ENCODE measurements around the gene TUBGCP3.
"Not testable (repeated sequence)": the region's sequence is repeated elsewhere in the genome, so short reads cannot be mapped to it uniquely, and the experiment has no call there.

TUBGCP3 gene

DNA sequence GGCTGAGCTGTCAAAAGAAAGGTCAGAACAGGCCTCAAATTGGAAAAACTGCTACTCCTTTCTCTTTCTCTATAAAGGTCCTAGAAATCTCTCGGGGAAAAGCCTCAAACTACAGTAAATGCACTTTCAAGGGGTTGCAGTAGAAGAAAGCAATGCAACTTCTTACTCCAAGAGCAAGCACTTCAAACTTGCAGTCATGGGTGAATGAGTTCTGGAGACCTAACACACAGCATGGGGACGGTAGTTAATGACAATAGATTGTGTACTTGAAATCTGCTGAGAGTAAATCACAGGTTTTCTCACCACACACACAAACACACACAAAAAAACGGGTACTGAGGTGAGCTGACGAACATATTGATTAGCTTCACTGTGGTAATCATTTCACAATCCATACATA, 11.8 kb downstream of the TUBGCP3 start:
- DNase-seq: no peak

DNA sequence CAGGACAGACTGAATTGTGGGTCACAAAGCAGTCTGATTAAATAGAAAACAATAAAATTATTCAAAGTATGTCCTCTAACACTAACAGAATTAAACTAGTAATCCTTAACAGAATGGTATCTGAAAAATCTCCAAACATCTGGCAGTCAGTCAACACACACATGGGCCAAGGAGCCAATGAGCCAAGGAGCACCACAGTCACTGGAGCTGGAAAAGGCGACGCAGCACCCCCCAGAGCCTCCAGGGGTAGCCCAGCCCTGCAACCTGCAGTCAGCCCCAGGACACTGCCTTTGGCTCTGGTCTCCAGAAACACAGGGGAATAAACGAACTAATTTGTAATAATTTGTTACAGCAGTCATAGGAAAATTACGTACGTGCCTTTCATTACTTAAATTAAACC, 12.3 kb downstream of the TUBGCP3 start:
- peak; percentile 41 for DNase-seq

DNA sequence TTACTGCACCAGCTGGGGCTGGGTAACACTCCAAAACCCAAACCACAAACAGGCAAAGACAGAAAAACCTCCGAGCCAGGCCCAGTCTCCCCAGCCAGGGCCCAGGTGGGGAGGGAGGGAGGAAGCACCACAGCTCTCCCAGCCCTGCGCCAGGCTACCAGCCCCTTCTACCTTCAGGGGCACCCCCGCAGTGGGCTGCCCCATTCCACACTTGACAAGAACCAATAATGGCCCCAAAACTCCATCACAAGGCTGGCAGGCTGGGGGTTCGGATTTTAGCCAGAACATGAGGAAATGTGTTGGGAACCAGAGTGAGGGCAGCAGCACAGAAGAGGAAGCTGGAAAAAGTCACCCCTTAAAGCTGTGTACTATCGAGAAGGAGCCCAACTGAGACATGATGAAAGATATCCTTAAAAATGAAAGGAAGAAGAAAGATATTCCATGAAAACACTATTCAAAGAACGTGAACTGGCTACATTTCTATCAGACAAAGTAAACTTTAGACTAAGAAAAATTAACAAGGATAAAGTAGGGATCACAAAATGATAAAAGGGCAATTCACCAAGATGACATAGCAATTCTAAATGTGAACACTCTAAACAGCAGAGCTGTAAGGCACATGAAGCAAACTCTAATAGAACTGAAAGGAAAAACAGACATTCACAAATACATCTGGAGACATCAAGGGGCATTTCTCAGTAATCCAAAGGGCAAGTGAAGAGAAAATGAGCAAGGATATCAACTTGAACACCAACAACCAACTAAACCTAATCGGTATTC, 12.9 kb downstream of the TUBGCP3 start:
- DNase-seq: no peak

DNA sequence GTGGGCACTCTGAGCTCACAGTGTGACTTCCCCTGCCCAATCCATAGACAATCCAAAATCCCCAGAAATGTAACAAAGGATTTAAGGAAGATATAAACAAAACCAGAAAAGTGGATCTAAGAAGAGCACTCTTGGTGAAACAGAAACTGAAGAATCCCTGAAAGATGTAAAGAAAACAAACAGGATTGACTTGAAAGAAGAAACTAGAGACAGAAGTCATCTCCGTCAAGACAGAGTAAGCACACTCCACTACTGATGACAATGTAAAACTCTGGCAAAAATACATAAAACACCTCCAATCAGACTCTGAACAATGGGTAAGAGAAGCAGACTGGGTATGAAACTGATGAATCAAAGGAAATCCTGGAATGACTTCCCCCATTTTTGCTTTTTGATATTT, 13.5 kb downstream of the TUBGCP3 start:
- DNase-seq: no peak

DNA sequence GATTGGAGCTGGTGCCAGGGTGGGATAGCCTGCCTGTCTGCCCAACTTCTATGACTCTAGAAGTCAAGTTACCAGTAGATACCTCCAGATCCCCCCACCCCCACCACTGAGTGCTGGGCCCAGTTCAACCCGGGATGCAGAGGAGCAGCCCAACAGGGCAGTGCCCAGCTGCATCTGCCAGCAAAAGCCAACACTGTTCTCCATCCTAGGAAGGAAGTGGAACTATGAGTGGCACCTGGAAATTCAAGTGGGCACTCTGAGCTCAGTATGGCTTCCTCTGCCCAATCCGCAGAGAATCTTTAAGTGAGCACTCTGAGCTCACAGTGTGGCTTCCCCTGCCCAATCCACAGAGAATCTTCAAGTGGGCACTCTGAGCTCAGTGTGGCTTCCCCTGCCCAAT, 14.2 kb downstream of the TUBGCP3 start:
- DNase-seq: no peak

DNA sequence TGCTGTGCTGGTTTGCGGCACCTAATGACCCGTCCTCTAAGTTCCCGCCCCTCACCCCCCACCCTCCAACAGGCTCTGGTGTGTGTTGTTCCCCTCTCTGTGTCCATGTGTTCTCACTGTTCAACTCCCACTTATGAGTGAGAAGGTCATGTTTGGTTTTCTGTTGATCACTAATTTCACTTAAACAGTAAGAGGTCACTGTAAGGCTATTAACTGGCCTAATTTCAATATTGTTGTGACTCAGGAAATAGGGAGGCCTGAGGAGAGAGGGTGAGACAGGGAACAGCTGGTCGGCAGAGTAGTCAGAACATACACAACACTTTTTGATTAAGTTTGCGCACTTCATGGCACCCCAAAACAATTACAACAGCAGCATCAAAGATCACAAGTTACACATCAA, 15.6 kb downstream of the TUBGCP3 start:
- no peak for DNase-seq

DNA sequence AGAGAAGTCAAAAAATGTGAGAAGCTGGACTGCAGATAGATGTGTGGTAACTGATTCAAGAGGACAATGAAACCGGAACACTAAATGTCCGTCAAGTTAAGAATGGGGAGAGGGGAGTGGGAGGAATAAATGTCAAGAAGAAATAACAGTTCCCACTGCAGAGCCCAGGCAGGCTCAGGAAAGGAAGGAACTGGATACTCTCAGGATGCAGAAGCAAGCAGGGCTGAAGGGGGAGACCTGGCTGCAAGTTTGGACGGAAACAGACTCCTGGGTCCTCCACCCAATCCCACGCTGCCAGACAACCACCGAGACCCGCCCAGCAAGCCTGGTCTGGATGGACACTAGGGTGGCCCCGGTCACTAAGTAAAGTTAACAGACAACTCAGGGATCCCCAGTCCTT, 18.1 kb downstream of the TUBGCP3 start:
- no peak for DNase-seq

DNA sequence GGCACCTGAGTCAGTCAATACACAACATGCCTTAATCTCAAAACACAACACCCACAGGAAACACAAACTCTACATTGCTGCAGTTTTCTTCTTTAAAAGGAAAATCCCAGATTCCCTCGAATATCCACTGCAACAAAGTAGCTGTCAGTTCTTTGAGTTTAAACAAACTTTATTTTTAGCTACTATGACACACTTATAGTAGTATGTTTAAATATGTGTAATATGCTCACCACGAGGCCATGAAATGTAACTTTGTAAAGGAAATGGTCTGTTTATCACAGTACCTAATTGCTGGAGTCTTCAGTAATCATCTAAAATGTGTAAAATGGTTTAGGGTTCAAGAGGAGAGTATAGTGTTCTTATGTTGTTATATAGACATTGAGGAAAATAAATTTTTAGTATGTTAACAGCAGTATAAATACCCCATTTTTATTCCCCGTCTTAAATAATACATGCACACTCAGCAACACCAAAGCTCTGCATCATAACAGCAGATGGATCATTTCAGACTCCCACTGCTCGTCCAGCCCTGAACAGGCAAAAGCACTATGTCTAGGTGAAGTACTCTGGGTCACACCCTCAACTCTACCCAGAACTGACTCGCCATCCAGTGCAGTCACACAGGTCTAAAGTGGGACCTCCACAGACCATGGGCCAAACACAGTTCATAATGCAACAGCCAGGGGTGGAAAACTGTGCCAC, 20.6 kb downstream of the TUBGCP3 start:
- DNase-seq: no peak

DNA sequence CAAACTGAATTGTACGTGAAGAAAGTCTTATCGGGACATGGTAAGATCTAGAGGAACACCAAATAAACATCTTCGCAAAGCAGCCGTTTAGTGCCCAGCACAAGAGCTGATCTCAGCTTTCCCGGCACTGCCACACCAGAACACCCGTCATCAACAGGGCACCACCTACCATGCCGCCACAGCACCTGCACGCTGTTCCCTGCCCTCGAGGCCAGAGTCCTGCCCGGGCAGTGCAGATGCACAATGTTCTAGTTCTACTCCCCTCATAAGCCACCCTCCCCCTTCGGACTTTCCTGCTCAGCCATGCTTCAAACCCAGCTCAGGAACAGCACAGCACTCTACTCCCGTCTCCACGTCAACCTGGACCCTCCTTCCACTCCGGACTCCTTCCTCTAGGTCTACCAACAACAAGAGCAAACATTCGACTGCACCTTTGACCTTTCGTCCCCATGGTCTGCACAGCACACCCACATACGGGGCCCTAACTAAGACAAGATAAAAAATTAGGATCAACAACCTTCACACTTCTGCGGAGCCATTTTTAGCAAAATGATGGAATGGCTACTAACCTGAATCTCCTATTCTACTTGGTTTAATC, 25.1 kb downstream of the TUBGCP3 start:
- no peak for DNase-seq

DNA sequence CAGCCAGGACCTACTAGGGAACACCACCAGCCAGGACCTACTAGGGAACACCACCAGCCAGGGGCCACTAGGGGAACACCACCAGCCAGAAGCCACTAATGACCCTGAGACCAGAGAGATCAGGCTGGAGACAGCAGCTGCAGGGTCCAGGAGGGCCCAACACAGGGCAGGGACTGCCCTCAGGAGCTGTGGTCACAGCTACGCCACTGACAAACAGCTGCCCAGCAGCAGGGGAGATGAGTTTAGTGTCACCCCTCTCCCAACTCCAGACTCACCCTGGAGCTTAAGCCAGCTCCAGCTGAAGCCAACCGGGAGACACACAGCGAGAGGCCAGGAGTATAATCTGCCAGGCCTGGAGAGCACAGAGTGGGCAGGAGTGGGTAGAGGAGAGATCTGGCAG, 25.7 kb downstream of the TUBGCP3 start:
- no peak for DNase-seq

DNA sequence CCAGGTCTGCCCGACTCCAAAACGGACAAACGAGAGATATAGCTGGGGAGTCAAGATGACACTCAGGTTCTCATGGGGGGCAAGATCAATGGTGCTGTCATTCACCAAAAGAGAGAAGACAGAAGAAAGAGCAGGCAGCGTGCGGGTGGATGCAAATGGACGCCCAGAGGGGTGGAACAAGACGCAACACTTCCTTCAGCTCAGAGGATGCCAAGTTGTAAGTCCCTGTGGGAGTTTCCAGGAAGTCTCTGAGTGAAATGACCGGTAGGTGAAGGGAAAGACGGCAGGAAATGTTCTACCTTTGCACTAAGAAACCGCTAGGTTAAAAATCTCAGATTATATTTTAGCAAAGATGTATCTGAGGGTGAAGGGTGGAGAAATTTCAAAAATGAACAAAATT, 26.5 kb downstream of the TUBGCP3 start:
- DNase-seq: no peak

DNA sequence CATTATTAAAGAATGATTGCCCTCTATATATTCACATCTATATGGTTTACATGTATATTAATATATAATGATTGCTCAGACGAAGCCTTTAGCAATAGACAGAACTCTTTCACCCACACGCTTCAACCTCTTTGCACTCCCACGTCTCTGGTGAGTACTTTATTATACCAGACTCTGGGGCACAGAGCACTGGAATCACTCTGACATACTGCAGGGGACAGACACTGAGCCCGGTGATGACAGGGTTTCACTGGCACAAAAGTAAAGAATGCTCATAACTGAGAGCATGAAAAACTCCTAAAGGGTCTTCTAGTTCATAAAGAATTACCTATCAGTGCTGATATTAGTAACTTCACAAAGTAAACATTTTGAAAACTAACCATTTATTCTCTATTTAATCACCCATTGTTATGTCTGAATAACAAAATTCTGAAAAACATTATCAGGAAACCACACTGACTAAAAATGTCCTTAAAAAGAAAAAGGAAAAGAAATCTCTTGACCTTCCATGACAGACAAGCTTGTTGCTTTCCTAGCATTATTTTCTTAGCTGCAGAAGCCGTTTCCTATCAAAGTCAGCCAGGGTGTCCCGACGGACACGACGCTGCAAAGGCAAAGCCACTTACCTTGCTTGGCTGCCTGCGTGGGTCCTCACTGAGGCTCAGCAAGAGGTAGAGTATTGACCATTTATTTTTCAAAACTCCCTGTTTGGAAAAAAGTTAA, 29.1 kb downstream of the TUBGCP3 start:
- no peak for DNase-seq

DNA sequence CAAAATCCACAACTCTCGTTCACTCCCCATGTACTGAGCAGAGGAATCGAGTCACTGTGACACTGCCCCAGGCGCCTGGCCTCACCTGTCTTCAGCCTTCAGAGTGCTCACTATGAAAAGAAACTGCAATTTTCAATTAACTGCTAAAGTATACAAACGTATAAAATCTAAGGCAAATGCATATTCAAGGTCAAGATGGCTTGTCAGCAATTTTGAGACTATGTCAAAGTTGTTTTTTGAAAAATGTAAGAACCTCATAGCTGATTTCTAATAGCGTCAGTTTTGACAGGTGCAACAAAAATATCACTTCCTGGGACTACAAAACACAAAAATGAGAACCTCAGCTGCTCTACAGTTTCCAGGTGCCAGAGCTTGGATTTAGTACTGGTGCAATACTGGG, 31.4 kb downstream of the TUBGCP3 start:
- DNase-seq: no peak

DNA sequence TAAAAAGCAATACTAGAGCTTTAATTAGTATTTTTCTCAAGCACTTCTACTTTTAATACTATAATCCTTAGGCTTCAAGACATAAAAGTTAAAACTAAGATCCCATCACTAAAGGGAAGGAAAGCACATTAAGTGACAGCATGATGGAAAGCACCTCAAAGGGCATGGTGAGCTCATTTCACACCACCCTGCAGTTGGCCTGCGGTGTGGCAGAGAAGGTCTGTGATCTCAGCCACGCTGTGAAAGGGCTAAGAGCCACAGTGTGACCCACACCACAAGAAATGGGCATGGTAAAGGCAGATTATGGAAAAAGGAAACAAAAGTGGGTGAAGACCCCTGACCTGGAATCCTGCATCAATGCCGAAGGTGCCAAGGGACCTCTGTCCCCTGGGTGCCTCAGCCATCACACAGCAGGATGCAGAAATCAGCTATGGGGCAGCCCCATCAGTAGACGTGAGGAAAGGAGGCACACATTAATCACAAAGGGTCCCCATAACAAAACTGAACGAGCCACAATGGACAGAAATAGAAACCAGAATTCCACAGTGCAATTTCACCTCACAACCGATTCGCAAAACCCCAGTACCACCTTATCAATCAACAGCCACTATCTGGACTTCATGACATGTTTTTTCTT, 33.6 kb downstream of the TUBGCP3 start:
- no peak for DNase-seq

DNA sequence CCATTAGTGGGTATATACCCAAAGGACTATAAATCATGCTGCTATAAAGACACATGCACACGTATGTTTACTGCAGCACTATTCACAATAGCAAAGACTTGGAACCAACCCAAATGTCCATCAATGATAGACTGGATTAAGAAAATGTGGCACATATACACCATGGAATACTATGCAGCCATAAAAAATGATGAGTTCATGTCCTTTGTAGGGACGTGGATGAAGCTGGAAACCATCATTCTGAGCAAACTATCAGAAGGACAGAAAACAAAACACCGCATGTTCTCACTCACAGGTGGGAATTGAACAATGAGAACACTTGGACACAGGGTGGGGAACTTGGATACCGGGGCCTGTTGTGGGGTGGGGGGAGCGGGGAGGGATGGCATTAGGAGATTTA, 39.0 kb downstream of the TUBGCP3 start:
- DNase-seq: not testable (repeated sequence)

DNA sequence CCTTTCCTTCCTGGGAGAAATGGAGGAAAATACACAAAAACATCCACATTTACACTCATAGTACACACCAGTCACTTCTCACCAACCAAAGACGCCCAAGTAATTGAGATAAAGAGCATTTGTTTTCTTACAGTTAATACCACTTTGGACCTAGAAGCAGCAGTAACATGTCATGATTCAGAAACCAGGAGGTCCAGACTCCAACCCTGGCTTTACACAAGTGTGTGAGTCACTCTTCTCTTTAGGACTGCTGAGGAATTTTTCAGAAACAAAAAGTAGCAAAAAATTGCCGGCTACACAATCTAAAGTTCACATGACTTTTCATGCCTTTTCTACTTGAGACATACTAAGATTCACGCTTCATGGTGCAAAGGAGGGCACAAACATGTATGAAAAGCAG, 42.1 kb downstream of the TUBGCP3 start:
- DNase-seq: no peak

DNA sequence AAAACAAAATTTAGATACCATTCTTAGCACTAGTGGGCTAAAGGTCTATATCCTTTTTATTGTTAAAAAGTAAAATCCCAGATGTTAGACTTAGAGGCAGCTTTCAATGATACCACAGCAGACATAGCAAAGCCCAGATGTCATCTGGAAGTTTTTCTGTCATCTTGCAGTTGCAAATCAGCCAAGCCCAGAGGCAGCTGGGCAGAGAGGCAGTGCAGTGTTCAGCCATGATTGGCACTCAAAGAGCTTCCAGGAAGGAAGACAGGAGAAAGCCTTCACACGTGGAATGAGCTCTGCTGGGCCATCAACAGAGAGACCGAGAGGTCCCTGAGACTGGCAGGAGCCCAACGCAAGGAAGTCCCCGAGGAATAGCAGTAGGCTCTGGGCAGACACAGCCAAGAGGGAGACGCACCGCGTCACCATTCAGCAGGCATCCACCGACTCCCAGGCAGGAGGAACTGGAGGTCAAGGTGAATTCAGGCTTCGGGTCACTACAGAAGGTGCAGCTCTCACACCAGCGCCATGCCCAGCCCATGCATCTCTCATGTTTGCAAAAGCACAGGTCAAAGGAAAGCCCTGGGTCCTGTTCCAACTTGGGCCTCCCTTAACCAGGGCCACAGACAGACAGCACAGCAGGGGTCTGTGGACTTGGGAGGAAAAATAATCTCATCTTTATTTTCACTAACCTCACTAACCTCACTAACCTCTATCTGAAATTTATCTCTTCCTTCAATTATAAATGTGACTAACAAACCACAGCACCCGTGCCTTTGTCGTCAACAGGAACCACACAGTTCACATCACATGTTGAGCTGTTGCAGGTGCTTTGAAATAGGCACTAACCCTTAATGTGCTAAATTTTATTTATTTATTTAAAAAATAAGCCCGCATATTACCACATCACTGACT, 54.9 kb downstream of the TUBGCP3 start:
- DNase-seq: no peak

DNA sequence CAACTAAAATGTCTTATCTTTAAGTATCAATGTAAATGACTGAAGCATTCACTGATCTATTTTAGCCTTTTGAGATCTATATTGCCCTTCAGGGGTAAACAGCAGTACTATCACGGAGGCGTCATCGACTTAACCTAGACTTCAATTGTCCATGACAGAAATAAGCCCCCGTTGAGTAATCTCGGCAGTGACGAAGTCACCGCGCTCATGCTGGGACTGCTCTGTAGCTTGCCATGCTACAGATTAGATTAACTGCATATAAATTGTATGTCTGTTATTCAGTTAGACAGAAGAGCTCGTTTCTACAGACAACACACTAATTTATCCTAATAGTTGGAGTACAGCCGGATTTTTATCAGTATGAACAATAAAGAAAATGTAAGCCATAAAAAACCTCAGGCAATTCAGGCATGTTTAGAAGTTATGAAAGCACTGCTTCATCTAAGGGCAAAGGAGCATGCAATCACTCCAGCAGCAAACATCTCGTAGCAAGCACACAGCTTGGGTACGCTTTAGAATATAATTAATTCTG, 56.6 kb downstream of the TUBGCP3 start:
- no peak for DNase-seq

DNA sequence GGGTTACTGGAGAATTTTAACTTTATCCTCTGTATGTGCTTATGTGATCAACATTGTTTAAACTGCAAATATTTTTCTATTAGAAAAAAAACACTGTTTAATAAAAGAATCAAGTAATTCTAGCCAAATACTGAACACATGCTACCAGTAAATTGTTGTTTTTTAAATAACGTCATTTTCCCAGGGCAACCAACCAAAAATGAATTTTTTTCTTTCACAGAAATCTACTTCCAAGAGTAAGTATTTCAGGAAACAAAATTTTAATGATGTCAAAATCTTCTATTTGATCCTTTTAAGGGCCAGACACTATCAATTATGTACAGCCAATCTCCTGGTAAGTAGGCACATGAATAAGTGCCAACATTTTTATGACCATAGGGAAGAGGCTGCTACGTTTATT, 57.1 kb downstream of the TUBGCP3 start:
- DNase-seq: no peak

DNA sequence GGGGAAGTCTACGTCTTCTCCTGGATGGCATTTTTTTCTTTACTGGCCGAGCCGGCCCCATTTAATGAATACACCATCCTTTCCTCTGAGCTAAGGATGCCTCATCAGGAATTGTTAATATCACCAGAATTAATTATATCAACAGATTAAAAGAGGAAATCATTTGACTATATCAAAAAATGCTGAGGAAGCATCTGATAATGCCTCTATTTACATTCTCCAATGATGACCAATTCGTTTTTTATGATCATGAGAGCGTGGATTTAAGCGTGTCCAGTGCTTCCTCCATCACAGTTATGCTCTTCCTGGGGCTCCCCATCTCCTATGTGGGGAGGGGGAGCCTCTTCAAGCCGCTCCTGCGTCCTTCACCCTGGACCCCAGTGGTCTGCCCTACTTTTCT, 58.7 kb downstream of the TUBGCP3 start:
- no peak for DNase-seq

DNA sequence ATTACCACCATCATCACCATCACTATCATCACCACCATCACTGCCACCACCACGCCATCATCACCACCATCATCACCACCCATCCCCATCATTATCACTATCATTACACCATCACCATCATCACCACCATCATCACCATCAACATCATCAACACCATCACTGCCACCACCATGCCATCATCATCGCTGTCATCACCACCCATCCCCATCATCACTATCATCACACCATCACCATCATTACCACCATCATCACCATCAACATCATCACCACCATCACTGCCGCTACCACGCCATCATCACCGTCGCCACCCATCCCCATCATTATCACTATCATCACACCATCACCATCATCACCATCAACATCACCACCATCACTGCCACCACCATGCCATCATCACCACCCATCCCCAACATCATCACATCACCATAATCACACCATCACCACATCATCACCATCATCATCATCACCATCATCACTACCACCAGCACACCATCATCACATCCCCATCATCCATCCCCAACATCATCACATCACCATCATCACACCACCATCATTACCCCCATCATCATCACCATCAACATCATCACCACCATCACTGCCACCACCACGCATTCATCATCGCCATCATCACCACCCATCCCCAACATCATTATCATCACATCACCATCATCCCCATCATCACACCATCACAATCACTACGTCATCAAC, 61.7 kb downstream of the TUBGCP3 start:
- no peak for DNase-seq

Data from NCI-H82 (cell line).